Neural crest cell (in vitro differentiated cells): ENCODE data around the gene TNIK. TPM values are rescaled to one million over a fixed set of nuclear protein-coding genes. Genes with fewer than 3 reads are reported as not detected.

Experiments used
- DNase-seq: peaks from one replicate; pipeline ENCODE4 v3.0.0; 2021; ENCODE audit warnings: low read depth, mixed read lengths, low spot score
- H3K27ac Mint-ChIP-seq: one replicate; pipeline ENCODE4 v1.8.0; 2021; ENCODE audit warnings: mild to moderate bottlenecking, mixed read lengths; ENCODE audit not compliant: unreplicated experiment
- H3K27me3 Mint-ChIP-seq: 2 replicates; pipeline ENCODE4 v1.8.0; 2021; ENCODE audit warnings: low read depth, mild to moderate bottlenecking, mixed read lengths
- H3K36me3 Mint-ChIP-seq: 2 replicates; pipeline ENCODE4 v1.8.0; 2021; ENCODE audit warnings: low read depth, mild to moderate bottlenecking, mixed read lengths
- H3K4me1 Mint-ChIP-seq: 2 replicates; pipeline ENCODE4 v1.8.0; 2021; ENCODE audit warnings: mixed read lengths
- H3K4me3 Mint-ChIP-seq: one replicate; pipeline ENCODE4 v1.8.0; 2021; ENCODE audit warnings: mild to moderate bottlenecking, mixed read lengths
- H3K9me3 Mint-ChIP-seq: 2 replicates; pipeline ENCODE4 v1.8.0; 2021; ENCODE audit warnings: mixed read lengths
- CTCF ChIP-seq: fragments of 200-600 bp; sonication (generic); conservative IDR thresholded peaks from 2 replicates; pipeline ENCODE4 v1.5.0; 2021; ENCODE audit warnings: antibody characterized with exemption, mild to moderate bottlenecking
- total RNA-seq: library from RNA; stranded (reverse); gene quantifications from 2 replicates; pipeline ENCODE4 v1.2.1, GENCODE V29; 2021

The TNIK gene
- total RNA-seq, 1 donor from 2014 or later: 32.3 TPM

GRCh38 chr3:171145798-171146197, 314.4 kb downstream of the TNIK start:
- Mint-ChIP-seq H3K4me3 (no peak overlapping the region), H3K4me1 (no peaks in the 10 kb centered on the region), H3K36me3 (peaks cover 19% of the 10 kb centered on the region), H3K27me3 (no peaks in the 10 kb centered on the region), H3K9me3 (no peaks in the 10 kb centered on the region), H3K27ac (no peak overlapping the region)
- TF ChIP-seq CTCF: no peak
- DNase-seq: no peak

- Mint-ChIP-seq H3K4me3 (no peak overlapping the region), H3K36me3 (peaks cover 25% of the 10 kb centered on the region), H3K4me1 (peaks cover 3% of the 10 kb centered on the region), H3K9me3 (no peaks in the 10 kb centered on the region), H3K27ac (no peak overlapping the region), H3K27me3 (no peaks in the 10 kb centered on the region)
- TF ChIP-seq CTCF: no peak
- no peak for DNase-seq
Observed at GRCh38 chr3:171142985-171143384, 317.2 kb downstream of the TNIK start.

GRCh38 chr3:171140246-171140645, 320.0 kb downstream of the TNIK start:
- DNase-seq: no peak
- Mint-ChIP-seq H3K36me3 (peaks cover 35% of the 10 kb centered on the region), H3K27me3 (no peaks in the 10 kb centered on the region), H3K4me3 (no peak overlapping the region), H3K27ac (no peak overlapping the region), H3K4me1 (peaks cover 11% of the 10 kb centered on the region), H3K9me3 (no peaks in the 10 kb centered on the region)
- TF ChIP-seq CTCF: no peak

- Mint-ChIP-seq H3K27me3 (no peaks in the 10 kb centered on the region), H3K9me3 (no peaks in the 10 kb centered on the region), H3K4me1 (peaks cover 11% of the 10 kb centered on the region), H3K27ac (no peak overlapping the region), H3K4me3 (no peak overlapping the region), H3K36me3 (peaks cover 31% of the 10 kb centered on the region)
- DNase-seq: no peak
- TF ChIP-seq CTCF: no peak
Observed at GRCh38 chr3:171138027-171138426, 322.2 kb downstream of the TNIK start.

- Mint-ChIP-seq H3K4me3 (no peak overlapping the region), H3K27ac (peak overlapping the region; percentile 52), H3K9me3 (no peaks in the 10 kb centered on the region), H3K4me1 (peaks cover 13% of the 10 kb centered on the region), H3K36me3 (peaks cover 23% of the 10 kb centered on the region), H3K27me3 (no peaks in the 10 kb centered on the region)
- no peak for TF ChIP-seq CTCF
- no peak for DNase-seq
Observed at GRCh38 chr3:171135549-171135948, 324.7 kb downstream of the TNIK start.
